HS-27A (cell line): ENCODE data around the gene KRTCAP2.
"Not testable (repeated sequence)": the region's sequence is repeated elsewhere in the genome, so short reads cannot be mapped to it uniquely, and the experiment has no call there.

Experiments used
- DNase-seq: peaks from one replicate; pipeline ENCODE4 v3.0.0-alpha.2; 2012; ENCODE audit warnings: low read depth, missing footprints

KRTCAP2 gene

GRCh38 chr1:155168456-155169210 is 4.5 kb downstream of the KRTCAP2 start:
- no peak for DNase-seq

GRCh38 chr1:155168105-155168445 is 5.0 kb downstream of the KRTCAP2 start:
- not testable (repeated sequence) for DNase-seq

- DNase-seq = peak; percentile 54
Observed at GRCh38 chr1:155167166-155168104, 5.7 kb downstream of the KRTCAP2 start.

GRCh38 chr1:155166471-155167165 is 6.5 kb downstream of the KRTCAP2 start:
- no peak for DNase-seq

- no peak for DNase-seq
Observed at GRCh38 chr1:155166051-155166470, 7.0 kb downstream of the KRTCAP2 start.

GRCh38 chr1:155164625-155165024 is 8.5 kb downstream of the KRTCAP2 start:
- DNase-seq = not testable (repeated sequence)

GRCh38 chr1:155163785-155164184 is 9.3 kb downstream of the KRTCAP2 start:
- not testable (repeated sequence) for DNase-seq

GRCh38 chr1:155162631-155163030 is 10.5 kb downstream of the KRTCAP2 start:
- DNase-seq = not testable (repeated sequence)

GRCh38 chr1:155160128-155160527 is 13.0 kb downstream of the KRTCAP2 start:
- no peak for DNase-seq

GRCh38 chr1:155158991-155159390 is 14.1 kb downstream of the KRTCAP2 start:
- DNase-seq = no peak

GRCh38 chr1:155155996-155156643 is 17.0 kb downstream of the KRTCAP2 start:
- not testable (repeated sequence) for DNase-seq

- no peak for DNase-seq
Observed at GRCh38 chr1:155145491-155145890, 27.6 kb downstream of the KRTCAP2 start.

GRCh38 chr1:155141749-155142148 is 31.4 kb downstream of the KRTCAP2 start:
- DNase-seq = no peak

- DNase-seq = no peak
Observed at GRCh38 chr1:155140630-155140953, 32.5 kb downstream of the KRTCAP2 start.

- peak; percentile 40 for DNase-seq
Observed at GRCh38 chr1:155139895-155140629, 33.0 kb downstream of the KRTCAP2 start, which contains the start of gene DPM3. Gene DPM3, minus strand, starts transcription at chr1:155140531. Its CDS starts 291 bp downstream, at chr1:155140240.

- DNase-seq = no peak
Observed at GRCh38 chr1:155137154-155137949, 35.8 kb downstream of the KRTCAP2 start.

GRCh38 chr1:155136748-155137147 is 36.4 kb downstream of the KRTCAP2 start:
- DNase-seq = no peak

- DNase-seq = peak; percentile 62
Observed at GRCh38 chr1:155135415-155136028, 37.6 kb downstream of the KRTCAP2 start, which contains the start of gene SLC50A1. Gene SLC50A1, plus strand, starts transcription at chr1:155135852. Its CDS starts 60 bp downstream, at chr1:155135912.

GRCh38 chr1:155134880-155135414 is 38.2 kb downstream of the KRTCAP2 start:
- peak; percentile 78 for DNase-seq
